T-helper 2 cell treated with Interferon-gamma antibody and Interleukin-4, amounts not matched to agents 5 μg/mL and 100 μg/mL, for 36 hours (primary cell): Measurements from ENCODE around the gene ZNF516.

ENCODE experiments used
- DNase-seq: peaks from one replicate; pipeline ENCODE4 v3.0.0; 2021; ENCODE audit warnings: low spot score
- H3K27ac Mint-ChIP-seq: one replicate; pipeline ENCODE4 v1.8.0; 2021; ENCODE audit warnings: mild to moderate bottlenecking, mixed read lengths
- H3K27me3 Mint-ChIP-seq: one replicate; pipeline ENCODE4 v1.8.0; 2021; ENCODE audit warnings: low read depth, mixed read lengths
- H3K36me3 Mint-ChIP-seq: one replicate; pipeline ENCODE4 v1.8.0; 2021; ENCODE audit warnings: low read depth, mixed read lengths
- H3K4me1 Mint-ChIP-seq: one replicate; pipeline ENCODE4 v1.8.0; 2021; ENCODE audit warnings: low read depth, mixed read lengths
- H3K4me3 Mint-ChIP-seq: one replicate; pipeline ENCODE4 v1.8.0; 2022; ENCODE audit warnings: mild to moderate bottlenecking, moderate library complexity, mixed read lengths
- H3K9me3 Mint-ChIP-seq: one replicate; pipeline ENCODE4 v1.8.0; 2021; ENCODE audit warnings: mixed read lengths

The ZNF516 gene

DNA sequence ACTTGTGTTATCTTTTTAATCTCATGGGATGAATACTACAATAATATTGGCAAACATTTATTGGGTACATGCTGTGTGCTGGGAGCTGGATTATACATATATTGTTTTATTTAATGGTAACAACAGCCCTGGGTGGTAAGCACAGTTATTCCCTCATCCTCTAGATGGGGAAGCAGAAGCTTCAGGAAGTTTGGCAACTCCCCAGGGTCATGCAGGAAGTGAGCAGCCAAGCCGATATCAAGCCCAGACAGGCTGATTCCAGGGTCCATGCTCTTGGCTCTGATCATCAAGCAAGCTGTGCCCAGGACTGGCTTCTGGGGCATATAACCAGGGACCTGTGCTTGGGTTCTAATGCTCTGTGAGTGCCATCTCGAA is 155.8 kb downstream of the ZNF516 start:
- no peaks in the 10 kb centered on the region for H3K36me3 Mint-ChIP-seq
- no peaks in the 10 kb centered on the region for H3K9me3 Mint-ChIP-seq
- no peaks in the 10 kb centered on the region for H3K4me1 Mint-ChIP-seq
- no peak for DNase-seq
- H3K27ac Mint-ChIP-seq = no peak overlapping the region
- H3K27me3 Mint-ChIP-seq = peaks cover 2% of the 10 kb centered on the region
- no peak overlapping the region for H3K4me3 Mint-ChIP-seq

DNA sequence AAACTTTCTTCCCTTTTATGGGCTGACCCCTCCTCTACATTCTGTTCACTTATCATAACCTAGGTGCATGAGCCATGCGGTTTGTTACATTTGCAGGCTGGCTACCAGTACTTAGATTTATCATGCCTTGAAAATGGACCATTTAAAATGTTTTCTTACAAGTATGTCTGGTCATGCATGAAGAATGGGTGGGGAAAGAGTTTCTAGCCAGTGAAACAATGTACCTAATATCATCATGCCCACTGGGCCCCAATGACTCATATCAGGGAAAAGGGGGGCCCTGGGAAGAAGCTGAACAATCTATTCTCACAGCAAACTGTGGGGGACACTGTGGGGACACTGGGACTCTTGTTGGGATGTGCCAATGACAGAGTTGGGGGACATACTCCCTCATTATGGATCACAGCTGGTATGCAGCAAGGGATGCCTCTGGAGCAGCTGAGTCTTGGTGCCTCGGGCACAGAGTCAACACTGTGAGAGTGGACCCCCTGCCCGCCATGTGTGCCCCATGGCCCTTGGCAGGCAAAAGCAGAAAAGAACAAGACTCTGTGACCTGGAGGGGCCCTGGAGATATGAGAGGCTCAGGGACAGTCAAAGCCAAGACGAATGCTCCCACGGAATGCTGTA is 156.3 kb downstream of the ZNF516 start:
- no peak overlapping the region for H3K4me3 Mint-ChIP-seq
- H3K36me3 Mint-ChIP-seq = no peaks in the 10 kb centered on the region
- no peaks in the 10 kb centered on the region for H3K9me3 Mint-ChIP-seq
- no peaks in the 10 kb centered on the region for H3K4me1 Mint-ChIP-seq
- no peak for DNase-seq
- peaks cover 2% of the 10 kb centered on the region for H3K27me3 Mint-ChIP-seq
- H3K27ac Mint-ChIP-seq = no peak overlapping the region

DNA sequence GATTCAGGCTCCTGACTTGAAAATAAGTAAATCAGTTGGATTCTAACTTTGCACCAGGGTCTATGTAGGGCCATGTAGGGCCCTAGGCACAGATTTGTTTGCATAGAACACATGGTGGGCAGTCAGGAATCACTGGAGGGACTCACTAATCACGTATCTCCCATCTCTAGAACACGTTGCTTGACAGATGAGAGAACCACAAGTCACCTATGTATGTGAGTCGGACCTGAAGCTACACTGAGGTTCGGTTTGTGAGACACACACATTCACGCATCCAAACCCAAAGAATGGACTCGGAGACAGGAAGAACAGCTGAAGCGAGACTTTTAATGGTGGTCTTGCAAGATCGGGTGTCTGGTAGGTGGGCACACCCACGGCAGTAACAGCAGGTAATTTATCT is 157.0 kb downstream of the ZNF516 start:
- Mint-ChIP-seq H3K4me3 (no peak overlapping the region), H3K27ac (no peak overlapping the region), H3K36me3 (no peaks in the 10 kb centered on the region), H3K9me3 (no peaks in the 10 kb centered on the region), H3K4me1 (no peaks in the 10 kb centered on the region), H3K27me3 (peaks cover 2% of the 10 kb centered on the region)
- DNase-seq = no peak

DNA sequence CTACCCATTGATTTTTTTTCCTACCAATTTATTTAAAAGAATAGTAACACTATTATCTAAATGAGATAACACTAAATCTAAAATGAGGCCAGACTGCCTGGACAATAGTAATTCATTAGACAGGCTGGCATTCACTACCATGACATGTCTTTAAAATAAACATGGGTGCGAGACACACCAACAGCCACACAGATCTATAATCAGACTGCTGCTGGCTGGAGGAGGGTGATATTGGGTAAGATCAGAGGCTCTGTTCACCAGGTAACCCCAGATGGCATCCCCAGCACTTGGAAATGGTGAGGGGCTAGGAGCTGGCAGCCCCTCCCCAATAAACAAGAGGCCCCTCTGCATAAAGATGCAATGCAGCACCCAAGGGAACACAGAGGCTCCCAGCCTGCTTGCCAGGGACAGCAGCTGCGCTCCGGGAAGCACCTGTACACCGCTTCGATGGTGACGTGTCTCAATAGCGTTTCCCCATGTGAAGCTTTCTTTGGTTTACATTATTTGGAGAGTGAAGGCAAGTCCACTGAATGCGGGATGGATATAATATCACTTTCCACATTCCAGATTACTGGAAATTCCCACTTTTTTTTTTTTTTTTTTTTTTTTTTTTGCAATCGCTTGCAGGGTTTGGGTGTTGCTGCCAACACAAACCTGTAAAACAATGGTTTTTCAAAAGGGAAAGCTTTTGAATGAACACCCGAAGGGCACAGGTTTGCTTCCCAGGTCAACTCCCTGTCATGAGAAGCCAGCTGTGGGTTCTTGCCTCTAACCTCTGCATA is 159.0 kb downstream of the ZNF516 start:
- Mint-ChIP-seq H3K27ac (no peak overlapping the region), H3K9me3 (peaks cover 3% of the 10 kb centered on the region), H3K36me3 (no peaks in the 10 kb centered on the region), H3K27me3 (peaks cover 7% of the 10 kb centered on the region), H3K4me3 (no peak overlapping the region), H3K4me1 (no peaks in the 10 kb centered on the region)
- DNase-seq = no peak

DNA sequence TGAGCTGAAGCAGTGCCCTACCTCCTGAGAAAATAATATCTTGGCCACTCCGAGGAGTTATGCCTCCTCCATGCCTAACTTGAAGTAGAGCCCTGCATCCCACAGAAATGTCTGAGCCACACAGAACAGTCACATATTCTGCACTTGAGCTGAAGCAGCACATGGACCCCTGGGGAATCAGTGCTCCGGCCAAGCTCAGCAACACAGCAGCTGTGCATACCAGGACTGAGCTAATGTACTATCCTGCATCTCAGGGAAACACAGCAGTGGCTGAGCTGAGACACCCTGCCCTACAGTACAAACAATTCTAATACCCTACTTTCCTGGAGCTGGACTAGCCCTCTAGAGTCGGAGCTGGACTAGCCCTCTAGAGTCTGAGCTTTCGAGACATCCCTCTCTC is 166.9 kb downstream of the ZNF516 start:
- H3K27me3 Mint-ChIP-seq = peaks cover 16% of the 10 kb centered on the region
- peaks cover 10% of the 10 kb centered on the region for H3K4me1 Mint-ChIP-seq
- H3K4me3 Mint-ChIP-seq = no peak overlapping the region
- no peak overlapping the region for H3K27ac Mint-ChIP-seq
- no peaks in the 10 kb centered on the region for H3K36me3 Mint-ChIP-seq
- DNase-seq = no peak
- peaks cover 13% of the 10 kb centered on the region for H3K9me3 Mint-ChIP-seq

DNA sequence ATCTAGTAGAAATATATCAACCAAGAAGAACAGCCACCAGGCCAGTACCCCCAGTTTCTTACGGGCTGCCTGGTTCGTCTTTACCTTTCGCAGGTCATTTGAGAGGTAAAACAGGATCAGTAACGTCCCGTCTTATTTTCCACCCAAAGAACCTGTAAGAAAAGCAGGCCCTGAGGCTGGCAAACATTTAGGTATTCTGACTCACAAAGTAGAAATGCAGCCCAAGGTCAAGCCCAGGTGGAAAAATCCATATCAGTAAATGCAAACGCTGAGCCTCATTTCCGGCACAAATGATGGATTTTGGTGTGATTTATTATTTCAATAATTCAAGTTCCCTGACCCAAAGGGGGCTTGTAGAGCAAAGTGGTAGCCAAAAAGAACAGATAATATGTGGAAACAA is 171.2 kb downstream of the ZNF516 start:
- H3K4me3 Mint-ChIP-seq = no peak overlapping the region
- DNase-seq = no peak
- H3K9me3 Mint-ChIP-seq = no peaks in the 10 kb centered on the region
- no peaks in the 10 kb centered on the region for H3K36me3 Mint-ChIP-seq
- H3K27me3 Mint-ChIP-seq = peaks cover 3% of the 10 kb centered on the region
- H3K4me1 Mint-ChIP-seq = no peaks in the 10 kb centered on the region
- no peak overlapping the region for H3K27ac Mint-ChIP-seq

DNA sequence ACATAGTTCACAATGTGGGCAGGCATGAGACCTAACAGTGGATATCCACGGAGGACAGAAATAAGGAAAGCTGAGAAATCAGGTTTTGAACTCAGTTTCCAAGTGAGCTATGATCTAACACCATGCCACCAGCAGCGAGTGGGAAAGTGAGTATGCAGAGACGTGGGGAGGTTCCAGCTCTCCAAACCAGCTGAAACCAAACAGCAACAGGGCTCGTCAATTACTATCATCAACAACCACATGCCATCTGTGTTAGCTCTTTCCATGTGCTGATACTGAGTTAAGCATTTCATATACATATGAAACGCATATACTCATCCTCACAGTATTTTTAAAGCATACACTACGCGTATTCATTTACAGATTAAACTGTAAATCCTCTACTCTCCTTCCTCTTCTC is 172.4 kb downstream of the ZNF516 start:
- Mint-ChIP-seq H3K27me3 (peaks cover 3% of the 10 kb centered on the region), H3K4me1 (no peaks in the 10 kb centered on the region), H3K9me3 (no peaks in the 10 kb centered on the region), H3K27ac (no peak overlapping the region), H3K4me3 (no peak overlapping the region), H3K36me3 (no peaks in the 10 kb centered on the region)
- no peak for DNase-seq

DNA sequence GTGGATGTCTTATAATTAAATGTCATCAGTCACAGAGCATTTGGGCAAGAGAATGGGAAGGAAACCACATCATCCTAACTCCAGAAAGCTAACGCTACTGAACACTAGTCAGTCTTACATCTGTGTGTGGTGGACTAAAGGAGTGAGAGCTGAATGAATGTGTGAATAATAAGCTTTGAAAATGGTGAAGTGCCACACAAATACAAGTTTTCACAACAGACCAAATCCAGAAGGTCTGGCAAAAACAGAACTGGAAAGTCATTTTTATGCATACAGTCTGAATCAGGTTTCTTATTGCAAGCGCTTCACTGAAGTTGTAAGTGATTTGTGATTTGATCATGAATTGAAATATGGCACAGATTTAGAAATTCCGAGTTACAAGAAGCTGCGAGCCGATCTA is 175.7 kb downstream of the ZNF516 start:
- Mint-ChIP-seq H3K4me3 (no peak overlapping the region), H3K36me3 (no peaks in the 10 kb centered on the region), H3K27me3 (no peaks in the 10 kb centered on the region), H3K9me3 (no peaks in the 10 kb centered on the region), H3K27ac (no peak overlapping the region), H3K4me1 (no peaks in the 10 kb centered on the region)
- no peak for DNase-seq

DNA sequence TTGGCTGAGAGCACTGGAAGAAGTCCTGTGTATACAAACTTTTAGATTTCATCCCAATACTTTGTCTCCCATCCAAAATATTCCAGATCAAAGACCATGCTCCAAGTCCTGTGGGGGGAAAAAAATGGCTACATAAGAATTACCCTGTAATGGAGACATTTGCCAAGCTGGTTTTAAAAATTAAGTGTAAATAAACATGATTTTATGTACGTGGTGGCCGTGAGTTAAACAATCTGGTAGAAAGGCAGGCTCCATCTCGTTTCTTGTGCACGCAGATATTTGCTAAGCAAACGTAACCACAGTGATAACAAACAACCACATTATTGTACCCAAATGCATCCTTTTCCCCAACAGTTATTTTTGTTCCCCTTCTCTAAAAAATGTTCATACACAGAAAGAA is 176.4 kb downstream of the ZNF516 start:
- Mint-ChIP-seq H3K36me3 (no peaks in the 10 kb centered on the region), H3K9me3 (no peaks in the 10 kb centered on the region), H3K27ac (no peak overlapping the region)

DNA sequence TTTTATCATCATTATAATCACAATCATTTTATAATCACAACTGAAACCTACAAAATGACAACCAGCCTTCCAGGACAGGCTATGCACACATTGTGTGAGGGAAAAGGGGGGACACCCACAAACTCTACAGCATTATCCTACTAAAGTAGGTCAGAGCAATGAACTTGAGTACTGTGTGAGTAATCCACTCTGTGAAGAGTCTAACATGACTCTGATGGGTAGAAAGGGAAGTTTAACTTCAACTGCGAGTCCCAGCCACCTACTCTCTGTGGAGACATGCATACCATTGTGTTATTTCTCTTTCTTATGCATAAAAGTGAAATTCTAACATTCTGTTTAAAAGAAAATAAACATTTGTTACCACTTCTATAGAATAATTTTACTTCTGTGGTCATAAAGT is 177.9 kb downstream of the ZNF516 start:
- no peaks in the 10 kb centered on the region for H3K4me1 Mint-ChIP-seq
- no peak for DNase-seq
- H3K36me3 Mint-ChIP-seq = no peaks in the 10 kb centered on the region
- no peaks in the 10 kb centered on the region for H3K9me3 Mint-ChIP-seq
- H3K4me3 Mint-ChIP-seq = no peak overlapping the region
- H3K27me3 Mint-ChIP-seq = no peaks in the 10 kb centered on the region
- no peak overlapping the region for H3K27ac Mint-ChIP-seq

More for the DNA sequence above, 176.4 kb downstream of the ZNF516 start:
- H3K4me1 Mint-ChIP-seq = no peaks in the 10 kb centered on the region
- no peaks in the 10 kb centered on the region for H3K27me3 Mint-ChIP-seq
- no peak overlapping the region for H3K4me3 Mint-ChIP-seq
- DNase-seq = no peak

DNA sequence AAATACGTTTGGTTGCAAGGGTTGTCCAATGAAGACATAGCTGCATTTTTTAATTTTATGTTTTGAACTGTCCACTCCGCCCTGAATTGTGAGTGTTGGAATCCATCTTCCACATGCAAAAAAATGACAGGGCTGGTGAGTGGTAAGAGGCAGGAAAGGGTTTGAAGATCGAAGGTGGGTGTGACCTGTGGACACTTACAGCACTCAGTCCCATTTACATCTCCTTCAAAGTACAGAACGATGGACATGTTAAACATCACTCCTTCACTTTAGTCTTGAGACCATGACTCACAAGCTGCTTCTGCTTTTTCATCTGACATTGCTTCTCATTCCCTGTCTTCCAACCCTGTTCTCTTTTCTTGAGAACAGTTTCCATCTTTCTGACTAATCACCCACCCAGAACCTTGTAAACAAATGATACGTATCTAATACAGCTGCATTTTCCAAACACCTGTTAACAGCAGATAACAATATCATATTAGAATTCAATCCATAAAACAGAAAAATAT is 179.3 kb downstream of the ZNF516 start:
- DNase-seq = no peak
- Mint-ChIP-seq H3K9me3 (no peaks in the 10 kb centered on the region), H3K36me3 (no peaks in the 10 kb centered on the region), H3K4me3 (no peak overlapping the region), H3K4me1 (no peaks in the 10 kb centered on the region), H3K27me3 (peaks cover 3% of the 10 kb centered on the region), H3K27ac (no peak overlapping the region)

DNA sequence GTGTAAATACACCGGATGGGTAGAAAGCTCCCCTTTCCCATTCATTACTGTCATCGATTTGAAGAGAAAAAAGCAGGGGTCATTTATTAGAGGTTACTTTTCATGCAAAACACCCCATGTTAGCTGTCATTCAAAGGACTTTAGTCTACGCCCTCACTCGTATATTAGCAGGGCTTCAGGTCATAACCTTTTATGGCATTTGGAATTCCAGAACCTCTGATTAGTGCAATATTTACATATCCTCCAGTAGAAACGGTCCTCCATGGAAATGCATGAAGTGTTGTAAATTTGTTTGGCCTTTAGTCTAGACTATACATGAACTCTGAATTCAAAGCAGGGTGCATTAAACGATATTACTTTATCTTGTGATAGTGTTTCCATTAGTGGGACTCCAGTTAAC is 180.5 kb downstream of the ZNF516 start:
- no peak overlapping the region for H3K4me3 Mint-ChIP-seq
- no peak overlapping the region for H3K27ac Mint-ChIP-seq
- no peaks in the 10 kb centered on the region for H3K36me3 Mint-ChIP-seq
- H3K4me1 Mint-ChIP-seq = no peaks in the 10 kb centered on the region
- peaks cover 3% of the 10 kb centered on the region for H3K27me3 Mint-ChIP-seq
- no peaks in the 10 kb centered on the region for H3K9me3 Mint-ChIP-seq
- DNase-seq = no peak

DNA sequence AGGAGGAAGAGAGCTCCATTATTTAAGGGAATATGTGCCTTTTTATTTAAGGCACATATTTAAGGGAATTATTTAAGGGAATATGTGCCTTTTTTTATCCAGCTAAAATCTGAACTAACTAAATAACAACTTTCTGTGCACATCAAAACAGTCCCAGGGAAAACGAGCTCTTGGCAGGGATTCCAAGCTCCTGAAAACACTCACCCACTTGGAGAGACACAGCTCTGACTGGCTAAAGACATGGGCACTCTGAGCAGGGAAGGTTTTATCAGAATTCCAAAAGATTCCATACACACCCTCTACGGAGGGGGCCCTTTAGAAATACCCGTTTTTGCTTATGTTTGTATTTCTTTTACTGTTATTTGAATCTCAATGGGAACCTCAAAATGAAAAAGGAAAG is 181.0 kb downstream of the ZNF516 start:
- no peaks in the 10 kb centered on the region for H3K9me3 Mint-ChIP-seq
- H3K36me3 Mint-ChIP-seq = no peaks in the 10 kb centered on the region

More for the DNA sequence above, 181.0 kb downstream of the ZNF516 start:
- Mint-ChIP-seq H3K4me1 (no peaks in the 10 kb centered on the region), H3K27ac (no peak overlapping the region), H3K4me3 (no peak overlapping the region), H3K27me3 (peaks cover 3% of the 10 kb centered on the region)
- no peak for DNase-seq
